ENCODE data around the gene PARP4. TPM values are rescaled to one million over a fixed set of nuclear protein-coding genes. Genes with fewer than 3 reads are reported as not detected.

Gene PARP4
- total and polyA plus RNA-seq, 2 experiments from 2014 or later, result 12.9 to 32.9 TPM

DNA sequence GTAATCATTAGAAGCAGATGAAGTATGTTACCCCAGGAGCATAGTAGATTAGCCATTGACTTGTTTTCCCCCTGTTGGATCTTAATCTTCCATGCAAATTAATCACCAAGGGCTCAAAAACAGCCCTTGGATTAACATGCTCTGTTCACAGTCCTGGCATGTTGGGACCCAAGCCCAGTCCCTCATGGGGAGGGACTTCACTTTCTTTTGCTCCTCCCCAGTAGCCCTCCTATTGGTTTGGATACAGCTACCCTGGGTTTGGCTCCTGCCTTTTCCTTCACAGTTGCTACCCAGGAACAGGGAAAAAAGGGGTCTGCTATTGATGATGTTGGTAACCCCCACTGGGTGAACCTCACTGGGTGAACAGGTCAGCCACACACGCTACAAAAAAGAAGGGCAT is 16.9 kb upstream of the PARP4 start:
- no peaks in the 10 kb centered on the region for H3K36me3 ChIP-seq (ENCODE audit: insufficient read depth)
- no peaks in the 10 kb centered on the region for H3K36me3 Mint-ChIP-seq (ENCODE audit: low read depth)
- no peaks in the 10 kb centered on the region for H3K9me3 Mint-ChIP-seq
- ATAC-seq (peak; percentile 51; the same call in 2 of the 3 replicates), DNase-seq (ENCODE audit: low spot score) (no peak)
- H3K27me3 ChIP-seq (ENCODE audit: insufficient read depth), result no peaks in the 10 kb centered on the region
- no peaks in the 10 kb centered on the region for H3K27me3 Mint-ChIP-seq (ENCODE audit: insufficient read depth, low read depth, poor library complexity)
- H3K27ac ChIP-seq (ENCODE audit: low read depth), result no peak overlapping the region
- no peaks in the 10 kb centered on the region for H3F3A ChIP-seq (replicated peaks; ENCODE audit: low read depth)
- no peak overlapping the region for H3K4me3 Mint-ChIP-seq
- H3K9me2 ChIP-seq (ENCODE audit: insufficient read depth), result no peaks in the 10 kb centered on the region; the same call in 1 of the 2 replicates
- peaks cover 28% of the 10 kb centered on the region for H3K4me1 Mint-ChIP-seq
- peak overlapping the region; percentile 25 for H3K4me2 ChIP-seq
- H2AFZ ChIP-seq, result peak overlapping the region; percentile 64
- peaks cover 25% of the 10 kb centered on the region for H3K4me1 ChIP-seq (ENCODE audit: insufficient read depth)
- no peaks in the 10 kb centered on the region for H4K20me1 ChIP-seq (replicated peaks; ENCODE audit: insufficient read depth)
- H3K79me2 ChIP-seq (replicated peaks; ENCODE audit: insufficient read depth), result no peaks in the 10 kb centered on the region
- H3K27ac Mint-ChIP-seq, result peak overlapping the region; percentile 96
- TF ChIP-seq ZNF114 (CRISPR knock-in tag; IDR thresholded peaks at IDR 0.05) (no peak), POLR2AphosphoS5 (IDR thresholded peaks at IDR 0.05; ENCODE audit: low read depth) (no peak), NANOG (IDR thresholded peaks at IDR 0.05; ENCODE audit: borderline replicate concordance) (no peak), JUNB (IDR thresholded peaks at IDR 0.05; ENCODE audit: unreplicated experiment) (no peak)
- TF ChIP-seq, protein P1, sequence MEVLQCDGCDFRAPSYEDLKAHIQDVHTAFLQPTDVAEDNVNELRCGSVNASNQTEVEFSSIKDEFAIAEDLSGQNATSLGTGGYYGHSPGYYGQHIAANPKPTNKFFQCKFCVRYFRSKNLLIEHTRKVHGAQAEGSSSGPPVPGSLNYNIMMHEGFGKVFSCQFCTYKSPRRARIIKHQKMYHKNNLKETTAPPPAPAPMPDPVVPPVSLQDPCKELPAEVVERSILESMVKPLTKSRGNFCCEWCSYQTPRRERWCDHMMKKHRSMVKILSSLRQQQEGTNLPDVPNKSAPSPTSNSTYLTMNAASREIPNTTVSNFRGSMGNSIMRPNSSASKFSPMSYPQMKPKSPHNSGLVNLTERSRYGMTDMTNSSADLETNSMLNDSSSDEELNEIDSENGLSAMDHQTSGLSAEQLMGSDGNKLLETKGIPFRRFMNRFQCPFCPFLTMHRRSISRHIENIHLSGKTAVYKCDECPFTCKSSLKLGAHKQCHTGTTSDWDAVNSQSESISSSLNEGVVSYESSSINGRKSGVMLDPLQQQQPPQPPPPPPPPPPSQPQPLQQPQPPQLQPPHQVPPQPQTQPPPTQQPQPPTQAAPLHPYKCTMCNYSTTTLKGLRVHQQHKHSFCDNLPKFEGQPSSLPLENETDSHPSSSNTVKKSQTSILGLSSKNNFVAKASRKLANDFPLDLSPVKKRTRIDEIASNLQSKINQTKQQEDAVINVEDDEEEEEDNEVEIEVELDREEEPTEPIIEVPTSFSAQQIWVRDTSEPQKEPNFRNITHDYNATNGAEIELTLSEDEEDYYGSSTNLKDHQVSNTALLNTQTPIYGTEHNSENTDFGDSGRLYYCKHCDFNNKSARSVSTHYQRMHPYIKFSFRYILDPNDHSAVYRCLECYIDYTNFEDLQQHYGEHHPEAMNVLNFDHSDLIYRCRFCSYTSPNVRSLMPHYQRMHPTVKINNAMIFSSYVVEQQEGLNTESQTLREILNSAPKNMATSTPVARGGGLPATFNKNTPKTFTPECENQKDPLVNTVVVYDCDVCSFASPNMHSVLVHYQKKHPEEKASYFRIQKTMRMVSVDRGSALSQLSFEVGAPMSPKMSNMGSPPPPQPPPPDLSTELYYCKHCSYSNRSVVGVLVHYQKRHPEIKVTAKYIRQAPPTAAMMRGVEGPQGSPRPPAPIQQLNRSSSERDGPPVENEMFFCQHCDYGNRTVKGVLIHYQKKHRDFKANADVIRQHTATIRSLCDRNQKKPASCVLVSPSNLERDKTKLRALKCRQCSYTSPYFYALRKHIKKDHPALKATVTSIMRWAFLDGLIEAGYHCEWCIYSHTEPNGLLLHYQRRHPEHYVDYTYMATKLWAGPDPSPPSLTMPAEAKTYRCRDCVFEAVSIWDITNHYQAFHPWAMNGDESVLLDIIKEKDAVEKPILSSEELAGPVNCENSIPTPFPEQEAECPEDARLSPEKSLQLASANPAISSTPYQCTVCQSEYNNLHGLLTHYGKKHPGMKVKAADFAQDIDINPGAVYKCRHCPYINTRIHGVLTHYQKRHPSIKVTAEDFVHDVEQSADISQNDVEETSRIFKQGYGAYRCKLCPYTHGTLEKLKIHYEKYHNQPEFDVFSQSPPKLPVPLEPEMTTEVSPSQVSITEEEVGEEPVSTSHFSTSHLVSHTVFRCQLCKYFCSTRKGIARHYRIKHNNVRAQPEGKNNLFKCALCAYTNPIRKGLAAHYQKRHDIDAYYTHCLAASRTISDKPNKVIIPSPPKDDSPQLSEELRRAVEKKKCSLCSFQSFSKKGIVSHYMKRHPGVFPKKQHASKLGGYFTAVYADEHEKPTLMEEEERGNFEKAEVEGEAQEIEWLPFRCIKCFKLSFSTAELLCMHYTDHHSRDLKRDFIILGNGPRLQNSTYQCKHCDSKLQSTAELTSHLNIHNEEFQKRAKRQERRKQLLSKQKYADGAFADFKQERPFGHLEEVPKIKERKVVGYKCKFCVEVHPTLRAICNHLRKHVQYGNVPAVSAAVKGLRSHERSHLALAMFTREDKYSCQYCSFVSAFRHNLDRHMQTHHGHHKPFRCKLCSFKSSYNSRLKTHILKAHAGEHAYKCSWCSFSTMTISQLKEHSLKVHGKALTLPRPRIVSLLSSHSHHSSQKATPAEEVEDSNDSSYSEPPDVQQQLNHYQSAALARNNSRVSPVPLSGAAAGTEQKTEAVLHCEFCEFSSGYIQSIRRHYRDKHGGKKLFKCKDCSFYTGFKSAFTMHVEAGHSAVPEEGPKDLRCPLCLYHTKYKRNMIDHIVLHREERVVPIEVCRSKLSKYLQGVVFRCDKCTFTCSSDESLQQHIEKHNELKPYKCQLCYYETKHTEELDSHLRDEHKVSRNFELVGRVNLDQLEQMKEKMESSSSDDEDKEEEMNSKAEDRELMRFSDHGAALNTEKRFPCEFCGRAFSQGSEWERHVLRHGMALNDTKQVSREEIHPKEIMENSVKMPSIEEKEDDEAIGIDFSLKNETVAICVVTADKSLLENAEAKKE (CRISPR knock-in tag; IDR thresholded peaks at IDR 0.05), result no peak
- H3K4me3 ChIP-seq, result 0 out of 2 replicates have a peak overlapping the region, but pooled peaks have one; percentile 11

- Histone ChIP-seq H2AFZ (peak overlapping the region; percentile 64; the same call in 1 of the 2 replicates), H4K20me1 (replicated peaks; ENCODE audit: insufficient read depth) (no peaks in the 10 kb centered on the region), H3K36me3 (ENCODE audit: insufficient read depth) (no peaks in the 10 kb centered on the region), H3K4me1 (ENCODE audit: insufficient read depth) (peaks cover 25% of the 10 kb centered on the region), H3K79me2 (replicated peaks; ENCODE audit: insufficient read depth) (no peaks in the 10 kb centered on the region), H3K27me3 (ENCODE audit: insufficient read depth) (no peaks in the 10 kb centered on the region), H3F3A (replicated peaks; ENCODE audit: low read depth) (no peaks in the 10 kb centered on the region), H3K9me2 (ENCODE audit: insufficient read depth) (no peaks in the 10 kb centered on the region; the same call in 1 of the 2 replicates), H3K4me2 (peak overlapping the region; percentile 25), H3K27ac (ENCODE audit: low read depth) (peak overlapping the region; percentile 75), H3K4me3 (peak overlapping the region; percentile 11; the same call in 1 of the 2 replicates)
- no peak overlapping the region; the same call in 2 of the 3 replicates for H3K4me3 Mint-ChIP-seq
- no peaks in the 10 kb centered on the region for H3K27me3 Mint-ChIP-seq (ENCODE audit: insufficient read depth, low read depth, poor library complexity)
- no peaks in the 10 kb centered on the region for H3K9me3 Mint-ChIP-seq
- H3K36me3 Mint-ChIP-seq (ENCODE audit: low read depth), result no peaks in the 10 kb centered on the region
- ATAC-seq, result peak; percentile 95
- peak; percentile 78 for DNase-seq (ENCODE audit: low spot score)
- H3K4me1 Mint-ChIP-seq, result peaks cover 28% of the 10 kb centered on the region
- H3K27ac Mint-ChIP-seq, result peak overlapping the region; percentile 96
- TF ChIP-seq NANOG (IDR thresholded peaks at IDR 0.05; ENCODE audit: borderline replicate concordance), result 0 out of 2 replicates have a peak, but pooled peaks have one; percentile 5
- TF ChIP-seq CREB1 (CRISPR knock-in tag; IDR thresholded peaks at IDR 0.05; ENCODE audit: low read depth), result peak; percentile 59
- no peak for TF ChIP-seq STAT1 (IDR thresholded peaks at IDR 0.05; ENCODE audit: unreplicated experiment)
Measured at GRCh38 chr13:24528816-24529398, 16.3 kb upstream of the PARP4 start.
